ENCODE results near the gene SLC6A7. TPM values are rescaled to one million over a fixed set of nuclear protein-coding genes. Genes with fewer than 3 reads are reported as not detected.

The SLC6A7 gene
- total RNA-seq (2012; rRNA removed): under 0.01 TPM in 1 of 2 replicates, not detected in the other

DNA sequence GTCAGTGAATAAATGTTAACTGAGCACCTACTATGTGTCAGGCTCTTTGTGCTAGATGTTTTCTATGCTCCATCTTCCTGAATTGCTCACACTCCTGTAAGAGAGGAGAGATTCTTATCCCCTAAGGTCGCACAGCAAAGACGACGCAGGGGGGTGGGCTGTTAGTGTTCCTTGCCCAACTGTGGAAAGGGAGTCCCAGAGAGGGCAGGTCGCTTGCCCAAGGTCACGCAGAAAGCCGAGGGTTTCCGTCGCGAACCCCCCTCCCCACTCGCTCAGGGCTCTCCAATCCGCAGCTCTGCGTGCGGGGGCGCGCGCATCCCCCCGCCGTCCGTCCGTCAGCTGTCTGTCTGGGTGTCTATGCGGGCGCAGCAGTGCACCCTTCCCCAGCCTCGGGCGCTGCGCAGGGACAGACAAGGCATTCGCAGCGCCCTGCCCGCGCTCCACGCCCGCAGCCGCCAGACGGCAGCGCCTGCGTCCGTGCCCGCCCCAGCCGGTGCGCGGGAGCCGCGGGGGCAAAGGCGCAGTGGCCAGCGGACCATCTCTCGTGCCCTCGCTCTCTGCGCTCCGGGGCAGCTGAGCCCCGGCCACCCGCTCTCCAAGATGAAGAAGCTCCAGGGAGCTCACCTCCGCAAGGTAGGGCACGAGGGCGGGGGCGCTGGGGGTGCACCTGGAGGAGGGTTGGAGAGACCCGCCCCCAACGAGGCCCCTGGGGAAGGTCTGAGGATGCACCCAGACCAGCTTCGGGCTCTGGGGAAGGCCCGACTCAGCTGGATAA lies at the start of gene SLC6A7:
Gene SLC6A7, plus strand, starts transcription at position 335 of the 775 bp plus-strand sequence. Its CDS starts 266 bp downstream, at position 601.
- Histone ChIP-seq H3K36me3 (ENCODE audit: insufficient read depth, low read length) (no peaks in the 10 kb centered on the region), H3K4me2 (ENCODE audit: low read length) (no peak within 1 kb of the TSS), H3K9me3 (replicated peaks; ENCODE audit: low read length) (no peaks in the 10 kb centered on the region), H3K27me3 (ENCODE audit: control insufficient read depth, insufficient read depth, low read length) (peaks cover 84% of the 10 kb centered on the region), H3K4me3 (ENCODE audit: low read length) (no peak within 1 kb of the TSS), H3K4me1 (ENCODE audit: control insufficient read depth, insufficient read depth, low read length) (no peaks in the 10 kb centered on the region), H3K9ac (ENCODE audit: low read depth, low read length) (no peak within 1 kb of the TSS)

DNA sequence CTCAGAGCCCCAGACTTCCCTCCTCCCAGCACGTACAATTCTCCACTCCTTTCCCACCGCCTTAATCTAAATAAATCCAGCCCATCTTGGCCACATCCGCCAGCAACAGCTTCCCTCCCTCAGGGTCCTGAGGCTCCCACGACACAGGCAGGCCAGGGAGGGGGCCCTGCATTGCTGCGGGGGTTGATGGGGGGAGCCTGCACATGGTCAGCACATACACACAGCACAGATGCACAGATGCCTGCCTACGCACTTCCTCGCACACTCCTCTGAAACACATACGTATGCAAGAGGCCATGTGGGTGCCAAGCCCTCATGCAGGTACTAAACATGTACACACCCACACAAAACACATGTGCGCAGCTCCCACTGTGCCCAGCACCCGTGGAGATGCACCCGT lies 49.0 kb upstream of the SLC6A7 start:
- no peaks in the 10 kb centered on the region for H3K9me3 ChIP-seq (replicated peaks; ENCODE audit: low read length)
- no peak overlapping the region for H3K4me2 ChIP-seq (ENCODE audit: low read length)
- H3K9ac ChIP-seq (ENCODE audit: low read depth, low read length): no peak overlapping the region
- H3K27me3 ChIP-seq (ENCODE audit: control insufficient read depth, insufficient read depth, low read length): no peaks in the 10 kb centered on the region
- H3K4me1 ChIP-seq (ENCODE audit: control insufficient read depth, insufficient read depth, low read length): peaks cover 81% of the 10 kb centered on the region
- H3K4me3 ChIP-seq (ENCODE audit: low read length): no peak overlapping the region
- no peaks in the 10 kb centered on the region for H3K36me3 ChIP-seq (ENCODE audit: insufficient read depth, low read length)

DNA sequence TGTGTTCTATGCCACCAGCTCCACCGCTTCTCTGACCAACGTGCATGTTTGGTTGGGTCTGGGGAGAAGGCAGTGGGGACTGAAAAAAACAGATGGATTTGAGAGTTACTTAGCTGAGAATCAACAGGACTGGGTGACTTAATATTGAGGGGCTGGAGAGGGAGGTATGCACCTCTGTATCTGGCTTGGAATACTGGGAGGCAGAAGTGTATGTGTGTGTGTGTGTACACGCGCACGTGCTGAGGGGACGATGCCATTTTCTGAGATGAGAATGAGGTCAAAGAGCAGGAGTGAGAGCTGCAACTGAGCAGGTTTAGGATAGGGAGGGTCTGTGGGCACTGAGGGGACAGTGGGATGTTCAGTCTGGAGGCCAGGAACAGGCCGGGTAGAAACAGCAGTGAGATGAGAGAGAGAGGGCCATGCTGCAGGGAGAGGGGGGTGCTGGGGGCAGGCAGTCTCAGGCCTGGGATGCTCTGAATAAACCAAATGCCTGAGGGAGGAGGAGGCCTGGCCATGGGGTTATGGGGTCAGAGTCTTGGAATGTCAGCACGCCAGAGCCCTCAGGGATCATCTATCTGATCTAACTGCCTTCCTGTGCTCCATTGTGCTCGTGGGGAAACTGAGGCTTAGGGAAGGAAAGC lies 48.2 kb upstream of the SLC6A7 start:
- peak overlapping the region; percentile 63 for H3K9ac ChIP-seq (ENCODE audit: low read depth, low read length)
- H3K27me3 ChIP-seq (ENCODE audit: control insufficient read depth, insufficient read depth, low read length): no peaks in the 10 kb centered on the region
- peaks cover 81% of the 10 kb centered on the region for H3K4me1 ChIP-seq (ENCODE audit: control insufficient read depth, insufficient read depth, low read length)
- H3K36me3 ChIP-seq (ENCODE audit: insufficient read depth, low read length): no peaks in the 10 kb centered on the region
- H3K4me2 ChIP-seq (ENCODE audit: low read length): peak overlapping the region; percentile 24
- no peaks in the 10 kb centered on the region for H3K9me3 ChIP-seq (replicated peaks; ENCODE audit: low read length)
- H3K4me3 ChIP-seq (ENCODE audit: low read length): no peak overlapping the region

DNA sequence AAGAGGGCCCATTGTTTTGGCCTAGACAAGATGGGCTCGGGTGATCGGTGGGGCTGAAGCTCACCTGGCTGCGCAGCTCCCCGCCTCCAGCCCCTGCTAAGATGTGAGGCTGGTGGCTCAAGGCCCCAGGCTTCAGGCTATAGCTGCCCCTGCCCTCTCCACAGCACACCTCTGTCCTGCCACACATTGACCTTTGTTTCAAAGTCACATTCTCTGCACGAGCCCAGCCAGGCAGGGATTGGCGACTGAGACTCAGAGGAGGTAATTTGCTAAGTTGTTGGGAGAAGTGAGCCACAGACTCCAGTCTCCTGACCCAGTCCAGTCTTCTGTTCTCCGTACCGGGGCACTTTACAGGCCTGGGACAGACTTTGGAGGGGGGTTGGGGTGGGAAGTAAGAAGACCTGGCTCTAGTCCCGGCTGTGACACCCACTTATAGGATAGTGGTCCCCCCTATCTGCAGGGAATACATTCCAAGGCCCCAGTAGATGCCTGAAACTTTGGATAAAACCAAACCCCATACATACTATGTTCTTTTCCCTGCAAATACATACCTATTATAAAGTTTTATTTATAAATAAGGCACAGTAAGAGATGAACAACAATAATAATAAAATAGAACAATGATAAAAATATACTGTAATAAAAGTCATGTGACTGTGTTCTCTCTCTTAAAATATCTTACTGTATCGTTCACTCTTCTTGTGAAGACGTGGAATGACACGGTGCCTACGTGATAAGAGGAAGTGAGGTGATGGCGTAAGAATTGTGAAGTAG lies 47.5 kb upstream of the SLC6A7 start:
- H3K9ac ChIP-seq (ENCODE audit: low read depth, low read length): peak overlapping the region; percentile 33
- peak overlapping the region; percentile 33 for H3K4me3 ChIP-seq (ENCODE audit: low read length)
- no peaks in the 10 kb centered on the region for H3K9me3 ChIP-seq (replicated peaks; ENCODE audit: low read length)
- H3K4me1 ChIP-seq (ENCODE audit: control insufficient read depth, insufficient read depth, low read length): peaks cover 75% of the 10 kb centered on the region
- no peaks in the 10 kb centered on the region for H3K27me3 ChIP-seq (ENCODE audit: control insufficient read depth, insufficient read depth, low read length)
- no peaks in the 10 kb centered on the region for H3K36me3 ChIP-seq (ENCODE audit: insufficient read depth, low read length)
- H3K4me2 ChIP-seq (ENCODE audit: low read length): peak overlapping the region; percentile 82

DNA sequence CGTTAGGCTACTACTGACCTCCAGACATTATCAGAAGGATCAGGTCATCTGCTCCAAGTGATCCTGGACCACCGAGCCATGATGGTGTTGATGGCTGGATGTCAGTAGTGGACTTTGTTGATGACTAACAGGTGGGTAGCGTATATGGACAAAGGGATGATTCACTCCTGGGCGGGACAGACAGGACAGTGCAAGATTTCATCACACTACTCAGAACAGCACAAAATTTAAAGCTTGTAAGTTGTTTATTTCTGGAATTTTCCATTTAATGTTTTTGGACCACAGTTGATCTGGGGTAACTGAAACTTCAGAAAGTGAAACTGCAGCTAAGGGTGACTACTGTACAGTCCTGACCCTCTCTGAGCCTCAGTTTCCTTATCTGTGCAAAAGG lies 46.9 kb upstream of the SLC6A7 start:
- no peaks in the 10 kb centered on the region for H3K9me3 ChIP-seq (replicated peaks; ENCODE audit: low read length)
- peak overlapping the region; percentile 37 for H3K4me3 ChIP-seq (ENCODE audit: low read length)
- no peaks in the 10 kb centered on the region for H3K36me3 ChIP-seq (ENCODE audit: insufficient read depth, low read length)
- peak overlapping the region; percentile 82 for H3K4me2 ChIP-seq (ENCODE audit: low read length)
- peaks cover 69% of the 10 kb centered on the region for H3K4me1 ChIP-seq (ENCODE audit: control insufficient read depth, insufficient read depth, low read length)
- no peaks in the 10 kb centered on the region for H3K27me3 ChIP-seq (ENCODE audit: control insufficient read depth, insufficient read depth, low read length)
- peak overlapping the region; percentile 73 for H3K9ac ChIP-seq (ENCODE audit: low read depth, low read length)

DNA sequence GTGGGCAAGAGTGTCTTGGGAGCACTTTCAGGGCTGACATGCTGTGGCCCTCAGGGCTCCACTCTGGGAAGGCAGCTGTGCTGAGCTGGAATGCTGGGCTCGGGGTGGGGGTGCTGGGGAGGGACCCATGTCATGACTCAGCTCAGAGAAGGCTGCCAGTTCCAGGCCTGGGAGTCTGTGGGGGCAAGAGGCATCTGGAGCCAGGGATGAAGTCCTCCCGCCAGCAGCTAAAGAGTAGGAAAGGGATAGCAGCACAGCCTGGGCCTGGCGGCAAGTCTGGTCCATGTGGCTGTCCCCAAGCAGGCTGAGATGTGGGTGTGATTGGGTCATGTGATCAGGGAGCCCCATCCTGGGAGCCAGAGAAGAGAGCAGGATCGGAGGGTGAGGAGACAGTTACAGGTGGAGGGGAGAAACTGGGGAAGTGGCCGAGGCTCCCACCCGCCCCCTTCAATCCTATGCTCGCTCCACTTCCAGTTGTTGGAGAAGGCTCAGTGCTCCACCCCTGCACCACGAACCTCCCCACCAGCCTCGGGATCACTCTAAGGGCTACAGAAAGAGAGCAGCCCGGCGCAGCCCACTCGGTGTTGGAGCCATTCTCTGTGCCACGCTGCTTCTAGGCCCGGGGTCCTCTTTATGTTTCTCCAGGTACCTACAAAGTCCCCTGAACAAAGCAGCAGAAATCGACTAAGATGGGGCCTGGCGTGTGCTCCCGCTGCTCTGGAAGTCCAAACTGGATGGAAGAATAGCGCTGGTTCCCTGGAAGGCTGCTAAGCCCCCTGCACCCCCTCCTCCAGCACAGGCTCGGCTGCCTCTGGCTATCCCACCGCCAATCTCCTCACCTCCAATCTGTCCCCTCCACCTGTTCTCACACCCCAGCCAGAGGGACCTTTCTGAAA lies 46.3 kb upstream of the SLC6A7 start:
- no peaks in the 10 kb centered on the region for H3K36me3 ChIP-seq (ENCODE audit: insufficient read depth, low read length)
- peak overlapping the region; percentile 37 for H3K4me3 ChIP-seq (ENCODE audit: low read length)
- H3K4me1 ChIP-seq (ENCODE audit: control insufficient read depth, insufficient read depth, low read length): peaks cover 68% of the 10 kb centered on the region
- H3K27me3 ChIP-seq (ENCODE audit: control insufficient read depth, insufficient read depth, low read length): no peaks in the 10 kb centered on the region
- H3K9me3 ChIP-seq (replicated peaks; ENCODE audit: low read length): no peaks in the 10 kb centered on the region
- H3K9ac ChIP-seq (ENCODE audit: low read depth, low read length): peak overlapping the region; percentile 73
- H3K4me2 ChIP-seq (ENCODE audit: low read length): peak overlapping the region; percentile 82

DNA sequence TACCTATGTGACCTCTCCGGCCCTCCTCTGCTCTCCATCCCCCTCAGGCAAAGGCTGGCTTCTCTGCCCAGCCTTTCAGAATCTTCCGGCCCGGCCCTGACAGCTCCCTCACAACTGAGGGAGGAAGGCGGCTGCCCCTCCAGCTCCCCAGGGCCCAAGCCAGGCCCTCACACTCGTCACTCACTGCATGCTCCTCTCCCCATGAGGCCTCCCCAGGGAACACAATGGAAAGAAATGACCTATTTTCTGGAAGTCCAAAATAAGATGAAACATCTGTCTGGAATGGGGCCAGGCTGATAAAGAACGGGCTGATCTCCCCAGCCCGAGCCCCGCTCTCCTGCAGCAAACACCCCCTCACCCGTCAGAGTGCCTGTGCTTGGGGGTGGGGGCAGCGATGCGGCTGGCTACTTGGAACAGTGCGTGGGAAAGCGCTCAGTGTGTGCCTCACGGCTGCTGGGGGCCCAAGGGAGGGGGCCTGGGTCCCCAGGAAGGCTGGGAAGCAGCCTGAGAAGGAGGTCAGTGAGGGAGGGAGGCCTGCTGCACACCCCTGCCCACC lies 45.5 kb upstream of the SLC6A7 start:
- H3K4me3 ChIP-seq (ENCODE audit: low read length): peak overlapping the region; percentile 26
- H3K36me3 ChIP-seq (ENCODE audit: insufficient read depth, low read length): no peaks in the 10 kb centered on the region
- peak overlapping the region; percentile 73 for H3K9ac ChIP-seq (ENCODE audit: low read depth, low read length)
- H3K4me1 ChIP-seq (ENCODE audit: control insufficient read depth, insufficient read depth, low read length): peaks cover 66% of the 10 kb centered on the region
- H3K9me3 ChIP-seq (replicated peaks; ENCODE audit: low read length): no peaks in the 10 kb centered on the region
- H3K27me3 ChIP-seq (ENCODE audit: control insufficient read depth, insufficient read depth, low read length): no peaks in the 10 kb centered on the region
- peak overlapping the region; percentile 82 for H3K4me2 ChIP-seq (ENCODE audit: low read length)

DNA sequence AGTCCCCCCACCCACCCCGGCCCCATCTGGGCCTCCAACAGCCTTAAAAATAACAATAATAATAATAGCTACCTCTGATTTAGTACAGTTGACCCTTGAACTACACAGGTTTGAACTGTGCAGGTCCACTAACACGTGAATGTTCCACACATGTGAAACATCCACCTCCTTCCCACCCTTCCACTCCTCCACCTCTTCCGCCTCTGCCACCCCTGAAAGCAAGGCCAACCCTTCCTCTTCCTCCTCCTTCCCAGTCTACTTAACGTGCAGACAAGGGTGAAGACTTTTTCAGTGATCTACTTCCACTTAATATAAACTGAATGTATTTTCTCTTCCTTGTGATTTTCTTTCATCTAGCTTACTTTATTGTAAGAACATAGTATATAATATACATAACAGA lies 45.0 kb upstream of the SLC6A7 start:
- Histone ChIP-seq H3K9ac (ENCODE audit: low read depth, low read length) (peak overlapping the region; percentile 73), H3K9me3 (replicated peaks; ENCODE audit: low read length) (no peaks in the 10 kb centered on the region), H3K4me3 (ENCODE audit: low read length) (no peak overlapping the region), H3K4me1 (ENCODE audit: control insufficient read depth, insufficient read depth, low read length) (peaks cover 62% of the 10 kb centered on the region), H3K27me3 (ENCODE audit: control insufficient read depth, insufficient read depth, low read length) (no peaks in the 10 kb centered on the region), H3K36me3 (ENCODE audit: insufficient read depth, low read length) (no peaks in the 10 kb centered on the region), H3K4me2 (ENCODE audit: low read length) (no peak overlapping the region)

DNA sequence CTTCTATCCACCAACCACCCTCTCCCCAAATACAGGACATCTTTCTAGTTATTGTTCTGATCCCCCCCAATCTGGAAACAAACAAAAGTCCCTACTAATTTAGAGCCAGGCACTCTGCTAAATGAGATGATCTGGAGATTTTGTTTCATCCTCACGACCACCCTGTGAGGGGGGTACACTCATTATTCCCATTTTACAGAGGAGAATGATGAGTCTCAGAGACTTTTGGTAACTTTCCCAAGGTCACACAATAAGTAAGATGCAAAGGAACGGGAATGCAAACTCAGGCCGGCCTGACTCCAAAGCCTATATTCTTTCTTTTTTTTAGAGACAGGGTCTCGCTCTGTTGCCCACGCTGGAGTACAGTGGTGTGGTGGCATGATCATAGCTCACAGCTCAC lies 43.6 kb upstream of the SLC6A7 start:
- no peak overlapping the region for H3K9ac ChIP-seq (ENCODE audit: low read depth, low read length)
- no peaks in the 10 kb centered on the region for H3K36me3 ChIP-seq (ENCODE audit: insufficient read depth, low read length)
- no peaks in the 10 kb centered on the region for H3K27me3 ChIP-seq (ENCODE audit: control insufficient read depth, insufficient read depth, low read length)
- no peak overlapping the region for H3K4me2 ChIP-seq (ENCODE audit: low read length)
- H3K9me3 ChIP-seq (replicated peaks; ENCODE audit: low read length): no peaks in the 10 kb centered on the region
- no peak overlapping the region for H3K4me3 ChIP-seq (ENCODE audit: low read length)
- H3K4me1 ChIP-seq (ENCODE audit: control insufficient read depth, insufficient read depth, low read length): peaks cover 49% of the 10 kb centered on the region

DNA sequence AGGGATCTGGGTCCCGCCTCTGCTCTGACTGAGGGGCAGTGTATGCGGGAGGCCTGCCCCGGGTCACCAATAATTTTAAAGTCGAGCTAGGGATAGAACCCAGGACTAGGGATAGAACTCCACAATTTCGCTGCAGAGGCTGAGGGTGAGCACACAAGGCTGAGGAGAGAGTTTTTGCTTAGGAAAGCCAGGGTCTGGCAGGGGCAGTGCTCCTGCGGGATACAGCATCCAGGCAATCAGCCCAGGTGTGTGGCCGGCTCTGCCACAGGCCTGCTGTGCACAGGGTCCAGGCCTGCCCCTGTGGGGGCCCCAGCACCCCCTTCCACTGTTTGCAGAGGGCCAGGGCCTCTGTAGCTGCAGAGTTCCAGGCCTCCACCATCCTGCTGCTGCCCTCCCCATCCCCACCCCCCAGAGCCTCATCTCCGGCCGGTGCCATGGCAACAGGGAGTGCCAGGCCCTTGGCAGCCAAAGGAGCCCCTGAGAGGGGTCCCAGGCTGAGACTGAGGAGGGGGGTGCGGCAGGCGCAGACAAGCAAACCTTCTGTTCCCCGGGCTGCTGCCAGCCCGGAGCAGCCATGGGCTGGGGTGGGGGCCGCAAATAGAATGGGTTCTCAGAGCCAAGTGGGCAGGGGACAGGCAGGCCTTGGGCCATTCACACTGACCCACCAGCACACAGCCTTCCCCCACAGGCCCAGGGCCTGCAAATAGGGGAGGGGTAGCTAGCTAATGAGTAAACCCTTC lies 42.8 kb upstream of the SLC6A7 start:
- Histone ChIP-seq H3K4me1 (ENCODE audit: control insufficient read depth, insufficient read depth, low read length) (peaks cover 41% of the 10 kb centered on the region), H3K9ac (ENCODE audit: low read depth, low read length) (no peak overlapping the region), H3K4me3 (ENCODE audit: low read length) (no peak overlapping the region)

More for the DNA sequence above, 42.8 kb upstream of the SLC6A7 start:
- H3K36me3 ChIP-seq (ENCODE audit: insufficient read depth, low read length): no peaks in the 10 kb centered on the region
- H3K27me3 ChIP-seq (ENCODE audit: control insufficient read depth, insufficient read depth, low read length): no peaks in the 10 kb centered on the region
- H3K9me3 ChIP-seq (replicated peaks; ENCODE audit: low read length): no peaks in the 10 kb centered on the region
- no peak overlapping the region for H3K4me2 ChIP-seq (ENCODE audit: low read length)
